Pulmonary artery endothelial cell (primary cell): Measurements from ENCODE around the gene INO80B. TPM values are rescaled to one million over a fixed set of nuclear protein-coding genes. Genes with fewer than 3 reads are reported as not detected.
A peak's percentile ranks its signal among the peaks of the same experiment; 100 is the strongest.

Experiments
- DNase-seq: peaks from one replicate; pipeline ENCODE4 v3.0.0-alpha.2; 2011; ENCODE audit warnings: low read depth, low spot score
- total RNA-seq: library from RNA; depleted of rRNA; stranded (reverse); fragments of >200 nt; gene quantifications from 2 replicates; pipeline ENCODE4 v1.2.3, GENCODE V29; 2014

INO80B gene
- total RNA-seq, 1 donor from 2014 or later: 13.1 TPM

DNA sequence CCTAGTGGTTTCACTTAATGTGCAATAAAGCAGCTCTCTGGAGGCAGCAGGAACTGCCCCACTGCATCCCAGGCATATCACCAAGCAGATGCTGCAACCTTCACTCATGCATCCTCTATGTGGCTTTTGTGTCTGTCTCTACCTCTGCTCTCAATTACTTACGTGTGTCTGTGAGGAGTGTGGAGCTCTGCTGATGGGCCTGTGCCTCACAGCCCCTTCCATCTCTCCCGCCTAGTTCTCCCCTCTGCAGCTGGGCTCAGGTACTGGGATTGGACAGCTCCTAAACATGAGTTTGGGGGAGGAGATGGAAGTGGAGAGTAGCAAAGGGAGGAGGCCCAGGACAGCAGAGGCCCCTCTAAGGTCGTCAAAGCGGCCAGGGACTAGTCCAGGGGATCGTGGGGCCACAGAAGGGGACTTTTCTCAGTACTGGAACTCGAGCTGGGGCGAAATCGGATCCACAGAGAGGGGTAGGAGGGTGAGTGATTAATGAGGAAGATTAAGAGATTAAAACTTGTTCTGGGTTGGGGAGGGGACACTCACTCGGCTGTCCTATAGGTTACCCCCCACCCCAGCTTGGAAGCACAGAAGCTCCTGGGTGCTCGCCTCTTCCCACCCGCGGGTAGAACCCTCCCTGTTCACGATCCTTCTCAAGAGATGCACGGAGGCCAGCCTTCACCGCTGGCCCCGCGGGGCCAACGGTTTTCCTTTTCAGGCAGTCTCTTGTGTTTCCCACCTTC, 46.6 kb downstream of the INO80B start:
- DNase-seq: no peak

DNA sequence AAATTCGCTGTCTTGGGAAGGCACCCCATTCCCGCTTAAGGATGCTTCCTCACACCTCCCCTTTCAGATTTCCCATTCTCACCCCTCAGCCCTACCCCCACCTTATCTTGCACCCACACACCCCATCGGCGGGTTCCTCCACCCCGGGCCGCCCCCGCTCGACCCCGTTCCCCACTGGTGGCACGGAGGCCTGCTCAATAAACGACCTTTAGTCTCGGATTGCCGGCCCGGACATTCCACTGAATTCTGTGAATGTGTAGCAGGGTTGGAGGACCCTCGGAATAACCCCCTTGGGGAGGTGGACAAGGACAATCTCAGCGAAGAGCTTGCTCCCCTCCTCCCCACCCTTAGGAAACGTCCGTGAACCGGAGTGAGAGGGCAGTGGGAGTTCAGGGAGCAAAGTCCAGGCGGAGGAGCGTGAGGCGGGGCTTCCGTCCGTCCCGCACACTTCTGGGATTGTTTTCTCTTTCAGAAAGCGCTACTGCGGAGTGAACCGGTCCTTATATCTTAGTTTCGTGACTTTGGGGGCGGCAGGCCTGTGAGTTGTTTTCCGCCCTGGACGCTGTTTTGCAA, 47.3 kb downstream of the INO80B start:
- no peak for DNase-seq

DNA sequence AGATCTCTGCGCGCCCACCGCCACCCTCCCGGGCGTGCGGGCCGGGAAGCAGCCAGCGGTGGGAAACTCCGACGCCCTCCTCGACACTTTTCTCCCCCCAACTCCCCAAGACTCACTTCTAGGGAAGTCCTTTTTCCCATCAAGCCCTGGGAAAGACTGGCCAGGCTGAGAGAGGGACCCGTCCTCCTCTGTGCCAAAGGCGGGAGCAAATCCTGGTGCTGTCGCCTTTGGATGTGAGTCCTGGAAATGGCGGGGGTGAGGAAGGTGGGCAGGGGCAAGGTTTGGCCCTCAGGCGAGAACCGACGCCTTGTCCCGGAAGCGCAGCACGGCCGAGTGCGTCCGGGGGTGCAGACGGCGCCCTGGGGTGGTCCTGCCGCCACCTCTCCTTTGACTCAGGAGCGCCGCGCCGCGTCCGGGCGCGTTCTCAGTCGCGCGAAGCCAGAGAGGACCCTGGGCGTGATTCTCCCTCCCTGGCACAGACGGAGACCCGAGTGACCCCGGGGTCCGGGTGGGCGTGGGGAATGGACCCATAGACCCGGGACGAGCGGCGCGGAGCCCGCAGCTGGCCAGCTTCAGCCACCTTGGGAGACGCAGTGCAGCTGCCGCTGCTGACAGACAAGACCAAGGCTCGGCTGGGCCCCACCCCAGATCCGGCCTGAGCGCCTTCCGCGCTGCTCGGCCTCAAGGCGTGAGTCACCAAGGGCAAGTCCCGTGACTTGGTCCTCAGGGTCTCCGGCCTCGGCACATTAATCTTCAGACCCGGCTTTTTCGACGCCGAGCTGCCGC, 48.0 kb downstream of the INO80B start:
- DNase-seq: peak; percentile 47

DNA sequence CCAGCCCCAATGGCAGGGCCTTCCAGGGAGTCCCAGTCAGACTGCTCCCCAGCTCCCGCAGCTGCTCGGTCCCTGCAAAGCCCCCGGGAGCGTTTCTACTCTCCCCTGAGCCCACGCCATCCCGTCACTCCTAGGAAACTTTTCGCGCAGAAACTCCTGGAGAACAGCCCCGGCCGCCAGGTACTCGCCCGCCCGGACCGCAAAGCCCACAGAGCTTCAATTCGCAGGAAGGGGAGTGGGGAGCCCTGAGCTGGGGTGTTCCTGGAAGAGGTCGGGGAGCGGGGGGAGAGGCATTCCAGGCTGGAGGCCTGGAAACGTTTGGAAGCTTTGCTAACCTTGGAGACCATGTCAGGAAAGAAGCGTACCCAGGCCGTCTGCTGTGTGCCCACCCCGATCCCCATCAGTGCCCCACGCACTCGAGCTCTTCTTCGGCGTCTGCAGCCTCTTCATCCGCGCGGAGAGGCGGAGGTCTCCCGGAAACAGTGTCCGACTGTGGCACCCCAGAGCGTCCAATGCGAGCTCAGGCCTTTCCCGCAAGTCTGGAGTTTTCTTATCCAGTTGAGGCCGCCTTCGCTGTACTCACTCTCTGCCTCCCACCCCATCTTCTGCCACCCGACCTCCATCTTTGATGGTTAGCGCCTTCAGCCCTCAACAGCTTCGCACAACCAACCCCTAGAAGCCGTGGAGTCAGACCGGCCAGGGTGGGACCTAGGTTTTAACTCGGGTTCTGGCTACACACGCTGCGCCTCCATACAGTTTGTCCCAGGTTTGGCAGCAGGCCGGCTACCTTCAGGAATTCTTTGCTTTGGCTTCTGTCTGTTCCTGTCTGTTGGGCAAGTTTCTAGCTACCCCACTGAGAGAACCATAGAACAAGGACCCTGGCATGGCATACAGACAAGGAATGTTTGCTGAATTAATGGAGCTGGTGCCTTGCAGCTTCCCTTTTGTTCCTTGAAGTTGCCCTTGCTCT, 48.9 kb downstream of the INO80B start:
- DNase-seq: no peak

DNA sequence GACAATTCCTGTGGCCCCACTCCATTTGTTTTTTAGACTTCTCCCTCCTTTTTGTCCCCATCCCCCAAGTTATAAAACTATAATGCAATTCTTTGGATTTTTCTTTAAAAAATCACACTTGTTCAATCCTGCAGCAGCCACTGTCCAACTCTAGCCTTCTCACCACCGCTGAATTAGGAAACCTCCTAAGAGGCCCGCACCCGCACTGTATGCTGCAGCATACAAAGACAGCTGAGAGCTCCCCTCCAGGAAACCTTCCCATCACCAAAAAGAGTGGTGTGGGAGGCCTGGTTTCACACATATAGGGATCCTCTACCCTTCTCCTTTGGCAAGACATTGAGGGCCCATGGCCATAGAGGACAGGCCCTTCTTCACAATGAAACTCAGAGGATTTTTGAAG, 49.7 kb downstream of the INO80B start:
- DNase-seq: no peak

DNA sequence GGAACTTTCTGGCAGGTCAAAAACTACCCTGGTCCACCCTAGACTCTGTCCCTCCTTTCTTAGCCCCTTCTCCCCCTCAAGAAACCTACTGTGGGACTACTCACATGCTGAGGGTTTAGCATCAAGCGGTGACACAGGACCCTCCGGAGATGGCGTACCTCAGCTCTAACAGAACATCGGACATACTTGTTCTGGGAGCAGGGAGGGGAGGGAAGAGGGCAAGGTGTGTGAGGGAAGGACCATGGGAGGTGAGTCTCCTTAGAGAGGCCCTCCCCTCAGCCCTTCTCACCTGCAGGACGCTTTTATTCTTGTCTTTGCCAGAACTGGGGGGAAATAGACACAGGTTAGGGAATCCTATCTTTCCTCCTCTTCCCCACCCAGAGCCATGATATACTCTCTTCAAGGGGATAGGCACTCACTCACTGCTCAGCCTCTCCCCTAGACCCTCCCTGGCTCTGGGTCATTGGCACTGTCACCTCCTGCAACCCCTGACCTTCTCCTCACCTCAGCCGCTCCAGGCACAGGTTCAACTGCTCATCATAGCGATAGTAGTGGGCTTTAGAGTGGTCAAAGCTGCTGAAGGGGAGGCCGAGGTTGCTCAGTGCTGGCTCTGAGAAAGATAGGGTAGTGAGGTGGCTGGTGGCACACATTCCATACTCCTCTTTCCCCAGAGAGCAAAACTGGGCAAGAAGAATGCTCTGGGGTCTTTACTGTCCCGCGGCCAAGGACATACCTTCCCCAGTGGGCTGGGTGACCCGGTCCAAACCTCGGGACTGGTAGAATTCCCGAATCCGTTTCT, 50.8 kb downstream of the INO80B start:
- no peak for DNase-seq

DNA sequence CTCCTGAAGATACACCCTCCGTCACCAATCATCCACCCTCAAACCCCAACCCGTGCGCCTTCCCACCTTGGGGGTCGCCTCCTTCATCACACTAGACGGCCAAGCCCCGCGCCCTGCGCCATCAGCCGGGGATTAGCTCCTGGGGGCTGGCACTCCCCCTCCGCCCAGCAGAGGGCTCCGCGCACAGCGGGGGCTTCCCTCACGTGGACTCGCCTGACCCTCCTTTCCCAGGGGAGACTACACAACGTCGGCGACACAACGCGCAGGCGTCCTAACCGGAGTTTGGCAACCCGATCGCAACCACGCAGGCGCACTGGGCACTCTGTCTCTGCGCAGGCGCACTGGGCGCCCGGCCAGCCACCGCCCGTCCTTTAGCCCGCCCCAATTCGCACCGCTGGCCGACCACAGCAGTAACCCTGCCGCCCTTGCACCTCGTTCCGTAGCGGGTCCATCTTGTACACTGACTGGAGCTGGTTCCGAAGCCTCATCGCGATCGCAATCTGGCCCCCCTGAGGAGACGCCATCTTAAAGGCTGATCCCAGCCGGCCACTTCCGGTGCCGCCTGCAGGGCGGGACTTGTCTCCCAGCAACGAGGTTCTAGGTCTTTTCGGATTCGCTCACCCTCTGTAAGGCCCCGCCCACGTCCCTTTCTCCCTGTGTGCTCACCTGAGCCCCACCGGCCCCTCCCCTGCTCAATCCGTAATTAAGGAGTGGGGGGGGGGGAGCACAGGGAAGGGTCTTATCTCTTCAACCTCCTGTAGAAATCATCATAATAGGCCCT, 52.4 kb downstream of the INO80B start, which contains the start of gene PCGF1:
Gene PCGF1, minus strand, starts transcription at position 551 of the 781 bp plus-strand sequence. Its CDS starts 27 bp downstream, at position 524.
- DNase-seq: peak; percentile 86

Other genes with a start within 250 kb of the INO80B start
- 0.04 TPM in 1 of 2 replicates, not detected in the other for gene SLC4A5, start 111.7 kb upstream of the INO80B start, total RNA-seq
- 143 and 172 TPM in 2 replicates for gene DCTN1, start 74.8 kb upstream of the INO80B start, total RNA-seq
- gene C2orf81, start 33.5 kb upstream of the INO80B start, total RNA-seq: 0.13 and 0.28 TPM in 2 replicates
- 40.7 and 59.7 TPM in 2 replicates for gene WDR54, start 33.4 kb upstream of the INO80B start, total RNA-seq
- 6.1 and 8.8 TPM in 2 replicates for gene RTKN, start 13.2 kb upstream of the INO80B start, total RNA-seq
- 26.7 and 33.4 TPM in 2 replicates for gene WBP1, start 3.4 kb downstream of the INO80B start, total RNA-seq
- 75.1 and 82.4 TPM in 2 replicates for gene MOGS, start 10.3 kb downstream of the INO80B start, total RNA-seq
- gene MRPL53, start 17.6 kb downstream of the INO80B start, total RNA-seq: 28.6 and 45.8 TPM in 2 replicates
- 14.4 and 21.1 TPM in 2 replicates for gene CCDC142, start 27.9 kb downstream of the INO80B start, total RNA-seq
- gene TTC31, start 28.0 kb downstream of the INO80B start, total RNA-seq: 7.3 and 10.1 TPM in 2 replicates
- gene LBX2, start 44.5 kb downstream of the INO80B start, total RNA-seq: 2.4 and 4.2 TPM in 2 replicates
- 15.0 and 18.2 TPM in 2 replicates for gene PCGF1, start 52.6 kb downstream of the INO80B start, total RNA-seq
- gene TLX2, start 59.4 kb downstream of the INO80B start, total RNA-seq: not detected in 2 replicates
- not detected in 2 replicates for gene DQX1, start 71.1 kb downstream of the INO80B start, total RNA-seq
- gene AUP1, start 74.6 kb downstream of the INO80B start, total RNA-seq: 95.4 and 124 TPM in 2 replicates
- 52.5 and 59.9 TPM in 2 replicates for gene HTRA2, start 74.8 kb downstream of the INO80B start, total RNA-seq
- 1.2 and 1.8 TPM in 2 replicates for gene LOXL3, start 98.9 kb downstream of the INO80B start, total RNA-seq
- 15.7 and 20.9 TPM in 2 replicates for gene DOK1, start 99.6 kb downstream of the INO80B start, total RNA-seq
- not detected in 2 replicates for gene M1AP, start 193.2 kb downstream of the INO80B start, total RNA-seq
- gene SEMA4F, start 199.2 kb downstream of the INO80B start, total RNA-seq: 5.5 and 6.4 TPM in 2 replicates